ENCODE measurements around the gene SPATA20.

The SPATA20 gene

DNA sequence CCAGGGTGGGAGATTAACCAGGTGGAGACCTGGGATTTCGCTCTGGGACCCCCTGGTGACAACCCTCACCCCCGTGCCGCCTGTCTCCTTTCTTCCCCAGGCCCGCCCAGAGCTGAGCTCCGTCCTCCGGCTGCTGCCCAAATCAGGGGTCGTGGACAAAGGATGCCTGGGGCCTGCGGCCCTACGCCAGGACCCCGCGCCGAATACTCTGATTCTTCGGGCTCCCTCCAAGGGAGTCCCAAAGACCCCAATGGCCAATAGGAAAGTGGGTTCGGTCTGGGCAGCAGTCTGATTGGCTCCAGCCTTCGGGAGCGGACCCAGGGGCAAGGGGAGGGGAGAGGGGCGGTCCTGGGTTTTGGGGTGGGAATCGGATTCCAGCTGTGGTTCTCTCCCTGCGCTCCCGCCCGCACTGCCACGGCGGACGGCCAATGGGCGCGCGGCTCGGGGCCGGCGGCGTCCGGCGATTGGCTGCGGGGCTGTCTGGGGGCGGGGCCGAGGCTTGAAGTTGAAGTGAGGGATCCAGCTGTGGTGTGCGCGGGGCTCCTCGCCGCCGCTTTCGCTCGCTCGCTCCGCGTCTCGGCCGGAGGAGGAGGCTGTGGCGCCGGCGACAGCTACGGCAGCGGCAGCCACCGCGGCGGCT, 13.3 kb downstream of the SPATA20 start, which contains the start of gene CACNA1G:
Gene CACNA1G, plus strand, starts transcription at position 531 of the 640 bp plus-strand sequence. CDS start 745 bp downstream, outside the sequence.
- peak within 1 kb of the TSS; percentile 30 for H3K4me3 ChIP-seq (replicated peaks; ENCODE audit: low read depth, low read length)
- peak; percentile 46 for DNase-seq (ENCODE audit: extremely low read depth, low read depth)
- TF ChIP-seq, protein P1, sequence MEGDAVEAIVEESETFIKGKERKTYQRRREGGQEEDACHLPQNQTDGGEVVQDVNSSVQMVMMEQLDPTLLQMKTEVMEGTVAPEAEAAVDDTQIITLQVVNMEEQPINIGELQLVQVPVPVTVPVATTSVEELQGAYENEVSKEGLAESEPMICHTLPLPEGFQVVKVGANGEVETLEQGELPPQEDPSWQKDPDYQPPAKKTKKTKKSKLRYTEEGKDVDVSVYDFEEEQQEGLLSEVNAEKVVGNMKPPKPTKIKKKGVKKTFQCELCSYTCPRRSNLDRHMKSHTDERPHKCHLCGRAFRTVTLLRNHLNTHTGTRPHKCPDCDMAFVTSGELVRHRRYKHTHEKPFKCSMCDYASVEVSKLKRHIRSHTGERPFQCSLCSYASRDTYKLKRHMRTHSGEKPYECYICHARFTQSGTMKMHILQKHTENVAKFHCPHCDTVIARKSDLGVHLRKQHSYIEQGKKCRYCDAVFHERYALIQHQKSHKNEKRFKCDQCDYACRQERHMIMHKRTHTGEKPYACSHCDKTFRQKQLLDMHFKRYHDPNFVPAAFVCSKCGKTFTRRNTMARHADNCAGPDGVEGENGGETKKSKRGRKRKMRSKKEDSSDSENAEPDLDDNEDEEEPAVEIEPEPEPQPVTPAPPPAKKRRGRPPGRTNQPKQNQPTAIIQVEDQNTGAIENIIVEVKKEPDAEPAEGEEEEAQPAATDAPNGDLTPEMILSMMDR (IDR thresholded peaks at IDR 0.05; ENCODE audit: low read depth, low read length, missing control alignments) = no peak

DNA sequence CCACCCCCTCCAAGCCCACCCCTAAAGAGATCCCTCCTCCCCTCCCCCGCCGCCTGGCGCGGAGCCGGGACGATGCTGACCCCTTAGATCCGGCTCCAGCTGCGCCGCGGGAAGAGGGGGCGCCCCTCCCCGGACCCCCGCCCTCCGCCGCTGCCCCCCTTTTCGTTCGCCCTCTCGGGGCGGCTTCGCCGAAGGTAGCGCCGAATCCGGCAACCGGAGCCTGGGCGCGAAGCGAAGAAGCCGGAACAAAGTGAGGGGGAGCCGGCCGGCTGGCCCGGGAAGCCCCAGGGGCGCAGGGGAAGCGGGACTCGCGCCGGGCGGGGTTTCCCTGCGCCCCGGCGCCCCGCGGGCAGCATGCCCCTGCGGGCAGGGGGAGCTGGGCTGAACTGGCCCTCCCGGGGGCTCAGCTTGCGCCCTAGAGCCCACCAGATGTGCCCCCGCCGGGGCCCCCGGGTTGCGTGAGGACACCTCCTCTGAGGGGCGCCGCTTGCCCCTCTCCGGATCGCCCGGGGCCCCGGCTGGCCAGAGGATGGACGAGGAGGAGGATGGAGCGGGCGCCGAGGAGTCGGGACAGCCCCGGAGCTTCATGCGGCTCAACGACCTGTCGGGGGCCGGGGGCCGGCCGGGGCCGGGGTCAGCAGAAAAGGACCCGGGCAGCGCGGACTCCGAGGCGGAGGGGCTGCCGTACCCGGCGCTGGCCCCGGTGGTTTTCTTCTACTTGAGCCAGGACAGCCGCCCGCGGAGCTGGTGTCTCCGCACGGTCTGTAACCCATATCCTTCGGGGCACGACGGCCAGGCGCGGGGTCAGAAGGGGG, 14.2 kb downstream of the SPATA20 start:
- TF ChIP-seq, protein P1 (IDR thresholded peaks at IDR 0.05; ENCODE audit: low read depth, low read length, missing control alignments) = no peak
- peak overlapping the region; percentile 30 for H3K4me3 ChIP-seq (replicated peaks; ENCODE audit: low read depth, low read length)
- DNase-seq (ENCODE audit: extremely low read depth, low read depth) = no peak

DNA sequence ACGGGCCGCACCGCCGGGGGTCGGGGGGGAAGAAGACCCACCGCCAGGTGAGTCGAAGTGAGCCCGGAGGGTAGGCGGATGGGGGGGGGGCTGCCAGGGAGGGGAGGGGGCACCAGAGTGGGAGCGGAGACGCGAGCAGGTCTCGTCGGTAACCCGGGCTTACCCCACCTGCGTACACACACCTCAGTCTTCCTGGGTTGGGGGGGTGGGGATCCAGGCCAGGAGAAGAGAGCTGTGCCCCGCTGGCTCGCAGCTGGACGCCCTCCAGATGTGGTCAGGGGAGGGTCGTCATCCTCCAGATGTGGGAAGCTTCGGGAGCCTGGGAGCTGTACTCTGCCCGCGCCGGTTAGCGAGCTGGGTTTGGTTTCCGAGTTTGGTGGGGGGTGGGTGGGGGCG, 14.8 kb downstream of the SPATA20 start:
- TF ChIP-seq, protein P1 (IDR thresholded peaks at IDR 0.05; ENCODE audit: low read depth, low read length, missing control alignments) = no peak
- DNase-seq (ENCODE audit: extremely low read depth, low read depth) = no peak
- no peak overlapping the region for H3K4me3 ChIP-seq (replicated peaks; ENCODE audit: low read depth, low read length)

DNA sequence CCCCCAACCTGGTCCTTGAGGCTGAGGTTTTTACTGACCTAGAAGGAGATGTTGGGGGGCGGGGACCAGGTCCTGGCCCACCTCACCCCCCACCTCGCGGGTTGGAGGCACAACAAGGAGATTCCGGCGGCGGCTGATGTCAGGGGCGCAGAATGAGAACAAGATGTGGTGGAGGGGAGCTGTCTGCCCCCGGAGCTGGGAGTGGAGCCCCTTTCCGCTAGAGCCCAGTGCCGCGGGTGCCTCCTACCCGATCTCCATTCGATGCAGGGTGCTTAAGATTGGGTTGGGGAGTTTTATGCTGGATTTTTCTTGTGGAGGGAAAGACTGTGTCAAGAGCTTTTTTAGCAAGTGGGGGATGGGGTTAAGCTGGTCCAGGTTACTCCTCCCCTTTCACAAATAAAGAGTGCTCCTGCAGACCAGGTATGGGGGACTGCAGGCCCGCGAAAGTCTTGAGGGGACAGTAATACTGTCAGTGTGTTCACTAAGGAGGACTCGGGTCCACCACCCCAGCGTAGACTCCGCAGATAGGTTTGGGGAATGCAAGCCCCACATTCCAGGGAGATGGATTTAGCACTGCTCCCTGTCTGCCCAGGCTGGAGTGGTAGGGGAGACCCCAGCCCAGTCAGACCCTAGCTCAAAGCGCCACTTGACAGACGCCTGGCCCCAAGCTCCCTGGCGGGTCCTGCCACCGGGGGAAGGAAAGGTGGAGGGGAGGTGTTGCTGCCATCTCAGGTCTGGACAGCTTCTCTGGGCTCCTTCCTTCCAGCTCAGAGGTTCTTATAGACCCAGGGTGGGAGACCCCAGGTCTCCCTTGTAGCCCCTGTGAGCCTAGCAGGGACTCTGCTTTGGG, 15.5 kb downstream of the SPATA20 start:
- DNase-seq (ENCODE audit: extremely low read depth, low read depth) = no peak
- TF ChIP-seq, protein P1 (IDR thresholded peaks at IDR 0.05; ENCODE audit: low read depth, low read length, missing control alignments) = no peak
- H3K4me3 ChIP-seq (replicated peaks; ENCODE audit: low read depth, low read length) = peak overlapping the region; percentile 15; the same call in 1 of the 2 replicates

DNA sequence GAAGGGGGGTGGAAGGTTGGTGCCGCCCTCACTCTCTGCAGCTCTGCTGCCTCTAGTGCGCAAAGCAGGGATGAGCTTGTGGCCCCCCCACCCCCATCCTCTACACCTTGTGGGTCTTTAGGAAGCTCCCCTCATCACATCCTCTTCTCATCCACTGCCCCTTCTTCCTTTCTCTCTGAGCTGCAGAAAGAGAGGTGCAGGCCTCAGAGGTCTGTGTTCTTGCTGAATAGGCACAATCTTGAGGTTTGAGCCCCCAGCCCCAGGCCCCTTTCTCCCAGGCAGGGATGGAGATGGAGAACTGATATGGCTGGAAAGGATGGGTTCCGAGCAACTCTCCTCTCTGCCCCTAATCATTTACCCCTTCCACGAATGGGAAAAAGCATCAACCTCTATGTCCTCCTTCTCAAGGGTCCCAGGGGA, 16.1 kb downstream of the SPATA20 start:
- DNase-seq (ENCODE audit: extremely low read depth, low read depth) = no peak
- no peak overlapping the region for H3K4me3 ChIP-seq (replicated peaks; ENCODE audit: low read depth, low read length)
- TF ChIP-seq, protein P1 (IDR thresholded peaks at IDR 0.05; ENCODE audit: low read depth, low read length, missing control alignments) = no peak

DNA sequence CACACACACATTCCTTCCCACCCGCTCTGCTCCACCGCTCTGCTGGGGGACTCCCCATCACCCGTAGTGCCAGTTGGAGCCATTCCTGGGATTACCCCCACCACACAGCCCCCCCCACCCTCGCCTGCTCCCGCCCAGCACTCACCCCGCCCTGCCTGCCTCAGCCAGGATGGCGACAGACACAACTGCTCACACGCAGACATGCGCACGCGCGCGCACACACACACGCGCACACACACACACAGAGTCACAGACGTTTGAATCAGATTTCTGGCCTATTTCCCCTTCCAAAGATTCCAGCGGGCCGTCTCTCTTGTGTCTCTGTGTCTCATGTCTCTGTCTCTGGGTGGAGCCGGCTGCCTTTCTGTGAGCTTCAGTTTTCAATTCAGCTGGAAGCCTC, 17.9 kb downstream of the SPATA20 start:
- peak; percentile 45 for DNase-seq (ENCODE audit: extremely low read depth, low read depth)
- no peak overlapping the region for H3K4me3 ChIP-seq (replicated peaks; ENCODE audit: low read depth, low read length)
- TF ChIP-seq, protein P1 (IDR thresholded peaks at IDR 0.05; ENCODE audit: low read depth, low read length, missing control alignments) = no peak

Measured in HFF-Myc (cell line).